ENCODE data around the gene INPP5A. TPM values are rescaled to one million over a fixed set of nuclear protein-coding genes. Genes with fewer than 3 reads are reported as not detected.

Gene INPP5A
- total RNA-seq, 1 experiment from 2014 or later = 44.5 TPM

- H3K27ac Mint-ChIP-seq (ENCODE audit: unreplicated experiment) = no peak overlapping the region
- Histone ChIP-seq H3K27me3 (replicated peaks; ENCODE audit: control insufficient read depth, insufficient read depth, low read length) (no peaks in the 10 kb centered on the region), H3K9me3 (no peaks in the 10 kb centered on the region), H3K36me3 (ENCODE audit: control insufficient read depth, insufficient read depth, low read length) (no peaks in the 10 kb centered on the region), H3K4me3 (ENCODE audit: low read depth, low read length) (no peak overlapping the region), H3K4me1 (peaks cover 26% of the 10 kb centered on the region)
- intact Hi-C loops (cut with micrococcal nuclease; ENCODE audit: unreplicated experiment) = no loop called here
- no peaks in the 10 kb centered on the region for H3K36me3 Mint-ChIP-seq (ENCODE audit: insufficient read depth, unreplicated experiment)
- H3K27me3 Mint-ChIP-seq (ENCODE audit: insufficient read depth, unreplicated experiment) = no peaks in the 10 kb centered on the region
- DNase-seq = no peak
- ChIA-PET CTCF (no interaction called here), POLR2A (no interaction called here)
- no peak for TF ChIP-seq CTCF (IDR thresholded peaks at IDR 0.05; ENCODE audit: insufficient read depth in 1 of 2, low read depth in 1 of 2, low read length in 1 of 2, severe bottlenecking in 1 of 2, unreplicated experiment in 1 of 2)
- H3K4me1 Mint-ChIP-seq (ENCODE audit: low read depth, unreplicated experiment) = peaks cover 10% of the 10 kb centered on the region
- BruUV-seq (replicated peaks) = no TSS peak
- no peak overlapping the region for H3K4me3 Mint-ChIP-seq (ENCODE audit: unreplicated experiment)
- no peaks in the 10 kb centered on the region for H3K9me3 Mint-ChIP-seq (ENCODE audit: unreplicated experiment)
Measured at GRCh38 chr10:132576671-132577349, 39.2 kb downstream of the INPP5A start.

- H3K27ac Mint-ChIP-seq (ENCODE audit: unreplicated experiment) = no peak overlapping the region
- H3K9me3 ChIP-seq = no peaks in the 10 kb centered on the region
- intact Hi-C loops (cut with micrococcal nuclease; ENCODE audit: unreplicated experiment) = no loop called here
- H3K4me1 Mint-ChIP-seq (ENCODE audit: low read depth, unreplicated experiment) = peaks cover 10% of the 10 kb centered on the region
- H3K36me3 Mint-ChIP-seq (ENCODE audit: insufficient read depth, unreplicated experiment) = no peaks in the 10 kb centered on the region
- peak in 1 of 2 experiments; percentile 41 for TF ChIP-seq CTCF (IDR thresholded peaks at IDR 0.05; ENCODE audit: insufficient read depth in 1 of 2, low read depth in 1 of 2, low read length in 1 of 2, severe bottlenecking in 1 of 2, unreplicated experiment in 1 of 2)
- no TSS peak for BruUV-seq (replicated peaks)
- no peaks in the 10 kb centered on the region for H3K27me3 ChIP-seq (replicated peaks; ENCODE audit: control insufficient read depth, insufficient read depth, low read length)
- H3K27me3 Mint-ChIP-seq (ENCODE audit: insufficient read depth, unreplicated experiment) = no peaks in the 10 kb centered on the region
- no peak overlapping the region for H3K4me3 Mint-ChIP-seq (ENCODE audit: unreplicated experiment)
- ChIA-PET CTCF (no interaction called here), POLR2A (no interaction called here)
- no peak overlapping the region for H3K4me3 ChIP-seq (ENCODE audit: low read depth, low read length)
- no peaks in the 10 kb centered on the region for H3K9me3 Mint-ChIP-seq (ENCODE audit: unreplicated experiment)
- H3K4me1 ChIP-seq = peaks cover 20% of the 10 kb centered on the region
- H3K36me3 ChIP-seq (ENCODE audit: control insufficient read depth, insufficient read depth, low read length) = no peaks in the 10 kb centered on the region
- peak in 1 of 2 experiments; percentile 42 for DNase-seq
Measured at GRCh38 chr10:132577350-132578003, 39.9 kb downstream of the INPP5A start.

- TF ChIP-seq CTCF (IDR thresholded peaks at IDR 0.05; ENCODE audit: insufficient read depth in 1 of 2, low read depth in 1 of 2, low read length in 1 of 2, severe bottlenecking in 1 of 2, unreplicated experiment in 1 of 2) = no peak
- ChIA-PET CTCF (interaction anchor here (1.1 kb wide), 1 partner anchor 119 kb away, joined by 3 read pairs; no protein-coding TSS in a partner anchor), POLR2A (no interaction called here)
- H3K4me3 ChIP-seq (ENCODE audit: low read depth, low read length) = no peak overlapping the region
- Mint-ChIP-seq H3K36me3 (ENCODE audit: insufficient read depth, unreplicated experiment) (no peaks in the 10 kb centered on the region), H3K9me3 (ENCODE audit: unreplicated experiment) (no peaks in the 10 kb centered on the region), H3K27ac (ENCODE audit: unreplicated experiment) (no peak overlapping the region), H3K4me3 (ENCODE audit: unreplicated experiment) (no peak overlapping the region), H3K27me3 (ENCODE audit: insufficient read depth, unreplicated experiment) (no peaks in the 10 kb centered on the region), H3K4me1 (ENCODE audit: low read depth, unreplicated experiment) (peaks cover 10% of the 10 kb centered on the region)
- BruUV-seq (replicated peaks) = no TSS peak
- peaks cover 19% of the 10 kb centered on the region for H3K4me1 ChIP-seq
- DNase-seq = no peak
- intact Hi-C loops (cut with micrococcal nuclease; ENCODE audit: unreplicated experiment) = no loop called here
- H3K36me3 ChIP-seq (ENCODE audit: control insufficient read depth, insufficient read depth, low read length) = no peaks in the 10 kb centered on the region
- H3K27me3 ChIP-seq (replicated peaks; ENCODE audit: control insufficient read depth, insufficient read depth, low read length) = no peaks in the 10 kb centered on the region
- H3K9me3 ChIP-seq = no peaks in the 10 kb centered on the region
Measured at GRCh38 chr10:132578287-132578951, 40.8 kb downstream of the INPP5A start.
